ENCODE data around the gene DOCK3. TPM values are rescaled to one million over a fixed set of nuclear protein-coding genes. Genes with fewer than 3 reads are reported as not detected.

DOCK3 gene
- total RNA-seq, 1 experiment from 2014 or later: 5.6 TPM

- Mint-ChIP-seq H3K4me1 (no peaks in the 10 kb centered on the region), H3K27me3 (ENCODE audit: low read depth) (no peaks in the 10 kb centered on the region), H3K9me3 (no peaks in the 10 kb centered on the region), H3K36me3 (no peaks in the 10 kb centered on the region), H3K4me3 (no peak overlapping the region), H3K27ac (no peak overlapping the region)
- TF ChIP-seq ZNF121 (CRISPR knock-in tag; IDR thresholded peaks at IDR 0.05): no peak
- ATAC-seq (no peak), DNase-seq (ENCODE audit: low spot score) (no peak)
- POLR2A ChIA-PET: no interaction called here
- CTCF ChIA-PET: no interaction called here
Observed at GRCh38 chr3:51163051-51163450, 488.3 kb downstream of the DOCK3 start.

GRCh38 chr3:51173518-51174271 is 499.0 kb downstream of the DOCK3 start:
- Mint-ChIP-seq H3K4me3 (no peak overlapping the region), H3K27ac (no peak overlapping the region), H3K36me3 (peaks cover 44% of the 10 kb centered on the region), H3K27me3 (ENCODE audit: low read depth) (0 out of 2 replicates have a peak, but pooled peaks cover 4% of the 10 kb centered on the region), H3K4me1 (no peaks in the 10 kb centered on the region), H3K9me3 (peaks cover 57% of the 10 kb centered on the region)
- CTCF ChIA-PET: no interaction called here
- POLR2A ChIA-PET: no interaction called here
- ATAC-seq (no peak), DNase-seq (ENCODE audit: low spot score) (no peak)
- no peak for TF ChIP-seq ZNF532 (CRISPR knock-in tag; IDR thresholded peaks at IDR 0.05; ENCODE audit: borderline replicate concordance)
- no peak for TF ChIP-seq AR (CRISPR knock-in tag; IDR thresholded peaks at IDR 0.05)
- no peak for TF ChIP-seq ATF6 (CRISPR knock-in tag; IDR thresholded peaks at IDR 0.05)
- TF ChIP-seq ZNF219 (CRISPR knock-in tag; IDR thresholded peaks at IDR 0.05; ENCODE audit: borderline replicate concordance): no peak
- TF ChIP-seq FOXP1 (CRISPR knock-in tag; IDR thresholded peaks at IDR 0.05; ENCODE audit: borderline replicate concordance): no peak
- no peak for TF ChIP-seq ZNF317 (CRISPR knock-in tag; IDR thresholded peaks at IDR 0.05; ENCODE audit: borderline replicate concordance, low read depth)
- no peak for TF ChIP-seq ZNF425 (CRISPR knock-in tag; conservative IDR thresholded peaks at IDR 0.05)
- TF ChIP-seq USF2 (CRISPR knock-in tag; IDR thresholded peaks at IDR 0.05): no peak
- no peak for TF ChIP-seq GTF2I (CRISPR knock-in tag; conservative IDR thresholded peaks at IDR 0.05)
- TF ChIP-seq OVOL2 (CRISPR knock-in tag; IDR thresholded peaks at IDR 0.05; ENCODE audit: borderline replicate concordance): no peak
- TF ChIP-seq ZNF671 (CRISPR knock-in tag; IDR thresholded peaks at IDR 0.05): no peak
- no peak for TF ChIP-seq CREB1 (CRISPR knock-in tag; IDR thresholded peaks at IDR 0.05)
- TF ChIP-seq NFE2L1 (CRISPR knock-in tag; IDR thresholded peaks at IDR 0.05): no peak
- no peak for TF ChIP-seq ZNF138 (CRISPR knock-in tag; conservative IDR thresholded peaks at IDR 0.05)
- TF ChIP-seq NR1H2 (CRISPR knock-in tag; IDR thresholded peaks at IDR 0.05): no peak
- TF ChIP-seq MLX (CRISPR knock-in tag; IDR thresholded peaks at IDR 0.05): no peak

Data from WTC11 (cell line).